ENCODE results near the gene ZC3H10.
A peak's percentile ranks its signal among the peaks of the same experiment; 100 is the strongest.
"Not testable (repeated sequence)": the region's sequence is repeated elsewhere in the genome, so short reads cannot be mapped to it uniquely, and the experiment has no call there.

Gene ZC3H10

DNA sequence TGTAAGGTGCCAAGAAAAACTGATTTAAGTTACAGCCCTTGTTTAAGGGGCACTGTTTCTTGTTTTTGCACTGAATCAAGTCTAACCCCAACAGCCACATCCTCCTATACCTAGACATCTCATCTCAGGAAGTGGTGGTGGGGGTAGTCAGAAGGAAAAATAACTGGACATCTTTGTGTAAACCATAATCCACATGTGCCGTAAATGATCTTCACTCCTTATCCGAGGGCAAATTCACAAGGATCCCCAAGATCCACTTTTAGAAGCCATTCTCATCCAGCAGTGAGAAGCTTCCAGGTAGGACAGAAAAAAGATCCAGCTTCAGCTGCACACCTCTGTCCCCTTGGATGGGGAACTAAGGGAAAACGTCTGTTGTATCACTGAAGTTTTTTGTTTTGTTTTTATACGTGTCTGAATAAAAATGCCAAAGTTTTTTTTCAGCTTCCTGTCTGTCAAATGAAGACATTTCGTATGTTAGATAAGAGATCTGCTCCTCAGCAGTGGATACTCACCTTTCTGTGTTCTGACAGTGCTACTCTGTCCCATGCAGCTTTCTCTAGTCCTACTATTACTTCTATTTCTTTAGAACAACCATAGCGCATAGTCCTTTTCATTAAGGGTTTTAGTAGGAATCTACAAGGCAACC is 14.9 kb upstream of the ZC3H10 start:
- no peak for DNase-seq

DNA sequence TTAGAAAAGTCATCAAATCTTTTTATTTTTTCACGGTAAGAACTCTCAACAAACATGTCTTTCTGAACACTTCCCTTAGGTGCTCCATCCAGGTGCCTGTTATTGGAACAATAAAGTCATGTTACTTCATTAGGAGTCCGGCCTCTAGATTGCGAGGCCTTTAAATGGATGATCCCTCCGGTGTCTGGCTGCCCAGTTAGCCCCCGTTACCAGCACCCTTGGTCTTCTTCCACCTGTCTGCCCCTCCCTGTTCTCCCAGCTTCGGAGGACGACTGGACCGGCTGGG is 14.3 kb upstream of the ZC3H10 start:
- no peak for DNase-seq

- DNase-seq, result peak; percentile 99
These were observed 13.8 kb upstream of the ZC3H10 start, which contains the start of gene PA2G4 for GRCh38 chr12:56104109-56104814. TSS of gene PA2G4 (plus strand) at chr12:56104559. CDS start at chr12:56104738, 179 bp downstream.

GRCh38 chr12:56104815-56105608 is 13.1 kb upstream of the ZC3H10 start:
- DNase-seq, result peak; percentile 58

DNA sequence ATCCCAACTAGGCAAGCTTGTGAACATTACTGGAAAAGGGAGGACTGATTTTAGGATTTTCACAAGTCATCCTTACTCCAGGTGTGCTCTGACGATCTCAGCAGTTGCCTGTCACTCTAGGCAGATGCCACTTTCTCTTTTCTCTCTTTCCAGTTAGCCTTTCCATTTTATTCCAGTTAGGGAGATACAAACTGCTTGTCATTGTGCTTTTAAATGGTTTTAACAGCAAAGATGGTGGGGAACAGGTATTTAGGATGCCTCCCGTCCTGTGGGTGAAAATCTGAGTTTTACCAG is 12.5 kb upstream of the ZC3H10 start:
- no peak for DNase-seq

DNA sequence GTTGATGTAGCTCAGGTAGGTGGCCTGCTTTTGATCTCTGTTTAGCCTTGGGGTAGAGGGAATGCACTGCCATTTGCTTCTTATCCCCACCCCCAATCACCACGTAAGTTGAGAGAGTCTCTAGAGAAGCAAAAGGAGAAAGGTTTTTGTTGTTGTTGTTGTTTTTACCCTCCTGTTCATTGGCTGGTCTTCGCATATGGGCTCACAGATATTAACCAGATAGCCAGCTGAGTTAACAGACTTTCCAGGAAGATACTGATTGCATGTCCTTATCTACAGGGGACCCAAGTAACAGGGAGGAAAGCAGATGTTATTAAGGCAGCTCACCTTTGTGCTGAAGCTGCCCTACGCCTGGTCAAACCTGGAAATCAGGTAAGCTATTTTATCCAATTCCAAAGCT is 10.8 kb upstream of the ZC3H10 start:
- DNase-seq, result no peak

DNA sequence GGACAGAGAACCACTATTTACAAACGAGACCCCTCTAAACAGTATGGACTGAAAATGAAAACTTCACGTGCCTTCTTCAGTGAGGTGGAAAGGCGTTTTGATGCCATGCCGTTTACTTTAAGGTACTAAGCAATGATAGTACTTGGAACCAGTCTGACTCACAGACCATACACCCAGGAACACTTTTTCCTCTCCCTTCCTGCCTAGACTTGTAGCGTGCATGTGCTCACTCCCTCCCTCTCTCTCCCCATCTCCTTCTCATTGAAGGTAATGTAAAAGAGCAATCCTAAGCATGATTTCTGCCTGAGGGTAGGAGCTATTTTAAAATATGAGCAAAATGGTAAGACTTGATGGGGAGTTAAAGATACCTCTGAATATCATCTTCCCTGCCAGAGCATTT is 7.5 kb upstream of the ZC3H10 start:
- DNase-seq, result no peak

DNA sequence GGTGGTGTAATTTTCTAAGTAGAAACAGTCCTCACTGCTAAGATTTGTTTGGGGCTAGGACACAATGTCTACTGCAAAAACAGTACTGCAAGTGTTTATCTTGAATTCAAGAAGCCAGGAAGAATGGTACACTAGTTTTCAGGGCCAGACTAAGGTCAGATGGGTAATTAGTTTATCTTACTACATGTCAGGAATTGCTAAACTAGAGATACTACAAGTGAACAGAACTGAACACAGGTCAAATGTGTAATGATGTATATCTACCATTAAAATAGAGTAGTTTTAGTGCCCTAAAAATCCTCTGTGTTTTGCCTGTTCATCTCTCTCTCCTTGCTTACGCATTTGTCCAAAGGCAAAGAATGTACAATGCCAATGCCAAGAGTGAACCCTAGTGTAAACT is 4.0 kb upstream of the ZC3H10 start:
- DNase-seq, result no peak

DNA sequence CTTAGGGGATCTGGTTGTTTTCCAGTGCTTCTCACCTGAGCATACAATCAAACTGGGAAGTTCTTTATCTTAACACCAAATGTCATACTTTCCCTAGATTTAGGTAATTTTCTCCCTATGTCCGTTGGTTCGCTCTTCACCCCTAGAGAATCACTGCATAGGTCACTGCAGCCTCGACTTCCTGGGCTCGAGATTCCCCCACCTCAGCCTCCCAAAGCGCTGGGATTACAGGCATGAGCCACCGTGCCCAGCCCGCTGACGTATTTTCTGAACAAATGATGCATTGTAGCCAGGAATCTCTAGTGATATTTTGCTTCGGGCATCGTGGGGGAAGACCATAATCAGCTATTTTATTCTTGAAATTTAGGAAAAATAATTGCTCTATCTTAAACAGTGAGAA is 2.7 kb upstream of the ZC3H10 start:
- no peak for DNase-seq

DNA sequence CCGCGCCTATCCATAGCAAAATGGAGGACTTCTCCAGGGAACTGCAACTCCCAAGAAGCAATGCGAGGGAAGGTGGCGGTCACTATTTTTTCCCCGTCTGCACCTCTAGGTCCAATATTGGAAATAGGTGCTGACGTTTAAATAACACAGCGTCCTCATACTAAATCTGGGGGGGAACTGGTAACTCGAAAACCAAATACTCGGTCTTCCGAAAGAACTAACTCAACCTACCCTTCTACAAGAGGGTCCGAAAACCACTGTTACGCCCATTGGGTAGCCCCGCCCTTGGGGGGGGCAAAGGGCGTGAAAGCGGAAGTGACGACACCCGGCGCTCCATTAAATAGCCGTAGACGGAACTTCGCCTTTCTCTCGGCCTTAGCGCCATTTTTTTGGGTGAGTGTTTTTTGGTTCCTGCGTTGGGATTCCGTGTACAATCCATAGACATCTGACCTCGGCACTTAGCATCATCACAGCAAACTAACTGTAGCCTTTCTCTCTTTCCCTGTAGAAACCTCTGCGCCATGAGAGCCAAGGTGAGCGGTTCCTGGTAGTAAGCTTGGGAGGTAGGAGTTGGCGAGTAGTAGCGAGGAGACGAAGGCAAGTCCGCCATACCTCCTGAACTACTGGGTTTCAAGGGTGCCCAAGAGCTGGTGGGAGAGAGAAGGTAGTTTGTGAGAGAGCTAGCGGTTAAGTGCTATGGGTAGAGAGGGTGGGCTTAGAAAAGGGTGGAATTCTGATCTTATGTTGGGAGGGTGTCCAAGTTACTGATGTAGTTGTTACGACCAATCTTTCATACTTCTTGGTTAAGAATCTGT is 1.6 kb upstream of the ZC3H10 start, which contains the start of gene RPL41:
Gene RPL41, plus strand, starts transcription at position 367 of the 815 bp plus-strand sequence.
- DNase-seq, result peak; percentile 94

DNA sequence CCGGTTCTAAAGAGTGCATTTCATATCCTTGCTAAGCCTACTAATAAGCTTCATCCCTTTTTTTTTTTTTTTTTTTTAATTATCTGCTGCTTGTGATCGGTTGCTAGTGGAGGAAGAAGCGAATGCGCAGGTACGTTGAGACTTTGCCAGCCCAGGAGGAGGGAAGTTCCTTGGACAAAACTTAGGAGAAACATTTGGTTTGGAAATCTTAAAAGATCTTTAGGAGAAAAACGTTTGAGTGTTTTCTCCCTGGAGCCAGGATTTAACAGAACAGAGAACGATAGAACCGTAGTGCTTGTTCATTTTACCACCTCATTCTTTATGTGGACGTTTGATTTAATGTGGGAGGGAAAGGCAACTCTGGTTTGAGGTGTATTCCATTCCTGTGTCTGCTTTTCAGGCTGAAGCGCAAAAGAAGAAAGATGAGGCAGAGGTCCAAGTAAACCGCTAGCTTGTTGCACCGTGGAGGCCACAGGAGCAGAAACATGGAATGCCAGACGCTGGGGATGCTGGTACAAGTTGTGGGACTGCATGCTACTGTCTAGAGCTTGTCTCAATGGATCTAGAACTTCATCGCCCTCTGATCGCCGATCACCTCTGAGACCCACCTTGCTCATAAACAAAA is 872 bp upstream of the ZC3H10 start:
- DNase-seq, result not testable (repeated sequence)

DNA sequence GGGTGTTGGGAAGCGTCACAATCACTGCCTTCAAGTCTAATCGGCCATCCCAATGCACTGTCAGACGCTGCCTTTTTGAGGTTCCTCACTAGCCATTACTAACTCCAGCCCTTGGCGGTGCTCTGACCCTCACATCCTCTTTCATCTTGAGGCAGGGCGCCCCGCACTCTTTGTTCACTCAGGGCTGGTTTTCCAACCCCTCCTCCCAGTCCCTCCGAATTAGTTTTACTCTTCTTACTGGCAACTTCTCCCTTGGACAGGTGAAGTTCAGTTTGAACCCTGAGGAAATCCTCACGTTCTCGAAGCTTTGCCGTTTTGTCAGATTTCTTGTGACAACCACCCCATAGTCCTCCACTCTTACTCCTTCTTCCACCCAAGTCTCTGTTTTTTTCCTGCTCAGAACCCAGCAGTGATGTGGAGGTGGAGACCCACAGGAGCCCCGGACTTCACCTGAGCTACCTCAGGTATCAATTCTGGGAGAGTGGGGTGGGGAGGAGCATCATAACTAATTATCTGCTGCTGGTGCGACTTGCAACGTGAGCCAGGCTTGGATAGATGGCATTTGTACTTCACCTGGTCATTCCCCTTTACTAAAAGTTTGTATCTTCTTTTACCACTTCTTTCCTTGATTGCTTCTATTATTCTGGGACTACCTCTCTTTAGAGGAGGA is 757 bp downstream of the ZC3H10 start:
- DNase-seq, result no peak

GRCh38 chr12:56119361-56119796 is 1.3 kb downstream of the ZC3H10 start:
- peak; percentile 74 for DNase-seq

DNA sequence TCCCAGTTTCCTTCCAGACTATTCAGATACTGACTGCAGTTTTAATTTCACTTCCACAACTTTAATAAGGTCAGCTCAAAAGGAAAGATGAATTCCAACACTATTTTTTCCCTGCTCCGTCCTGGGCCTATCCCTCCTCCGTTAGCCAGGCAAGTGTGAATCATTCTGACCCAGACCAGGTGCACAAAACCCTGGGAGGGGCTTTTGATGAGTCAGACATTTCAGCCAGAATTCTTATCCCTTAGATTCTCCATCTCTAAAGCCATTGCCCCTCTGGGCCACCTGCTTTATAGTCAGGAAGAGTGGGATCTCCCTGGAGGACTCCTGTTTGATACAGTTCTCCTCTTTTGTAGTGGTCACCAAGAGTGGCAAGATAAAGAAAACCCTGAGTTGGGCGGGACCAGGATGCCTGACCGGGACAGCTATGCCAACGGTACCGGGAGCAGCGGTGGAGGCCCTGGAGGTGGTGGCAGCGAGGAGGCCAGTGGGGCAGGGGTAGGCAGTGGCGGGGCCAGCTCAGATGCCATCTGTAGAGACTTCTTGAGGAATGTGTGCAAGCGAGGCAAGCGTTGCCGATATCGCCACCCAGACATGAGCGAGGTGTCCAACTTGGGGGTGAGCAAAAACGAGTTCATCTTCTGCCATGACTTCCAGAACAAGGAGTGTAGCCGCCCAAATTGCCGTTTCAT is 2.2 kb downstream of the ZC3H10 start:
- DNase-seq, result no peak

GRCh38 chr12:56121204-56121870 is 3.3 kb downstream of the ZC3H10 start:
- no peak for DNase-seq

DNA sequence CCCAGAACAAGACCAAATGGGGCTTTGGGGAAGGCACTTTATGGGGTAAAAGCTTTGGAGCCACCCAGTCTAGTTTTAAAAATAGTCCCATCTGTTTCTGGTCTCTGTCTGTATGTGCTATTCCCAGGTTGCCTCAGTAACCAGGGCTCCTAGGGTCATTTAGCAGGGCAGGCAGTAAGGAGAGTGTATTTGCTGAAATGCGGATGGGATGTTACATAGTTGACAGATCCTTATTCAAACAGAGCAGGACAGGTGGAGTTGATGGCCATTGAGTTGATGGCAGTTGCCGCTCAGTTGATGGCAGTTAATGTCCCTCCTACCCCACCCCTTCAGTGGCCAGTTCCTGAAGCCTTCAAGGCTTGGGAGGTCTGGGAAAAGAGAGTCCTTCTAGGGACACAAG is 4.6 kb downstream of the ZC3H10 start:
- DNase-seq, result no peak

GRCh38 chr12:56124133-56124532 is 6.1 kb downstream of the ZC3H10 start:
- DNase-seq, result no peak

GRCh38 chr12:56126732-56127239 is 8.7 kb downstream of the ZC3H10 start:
- no peak for DNase-seq

GRCh38 chr12:56127485-56127887 is 9.4 kb downstream of the ZC3H10 start:
- DNase-seq, result no peak

DNA sequence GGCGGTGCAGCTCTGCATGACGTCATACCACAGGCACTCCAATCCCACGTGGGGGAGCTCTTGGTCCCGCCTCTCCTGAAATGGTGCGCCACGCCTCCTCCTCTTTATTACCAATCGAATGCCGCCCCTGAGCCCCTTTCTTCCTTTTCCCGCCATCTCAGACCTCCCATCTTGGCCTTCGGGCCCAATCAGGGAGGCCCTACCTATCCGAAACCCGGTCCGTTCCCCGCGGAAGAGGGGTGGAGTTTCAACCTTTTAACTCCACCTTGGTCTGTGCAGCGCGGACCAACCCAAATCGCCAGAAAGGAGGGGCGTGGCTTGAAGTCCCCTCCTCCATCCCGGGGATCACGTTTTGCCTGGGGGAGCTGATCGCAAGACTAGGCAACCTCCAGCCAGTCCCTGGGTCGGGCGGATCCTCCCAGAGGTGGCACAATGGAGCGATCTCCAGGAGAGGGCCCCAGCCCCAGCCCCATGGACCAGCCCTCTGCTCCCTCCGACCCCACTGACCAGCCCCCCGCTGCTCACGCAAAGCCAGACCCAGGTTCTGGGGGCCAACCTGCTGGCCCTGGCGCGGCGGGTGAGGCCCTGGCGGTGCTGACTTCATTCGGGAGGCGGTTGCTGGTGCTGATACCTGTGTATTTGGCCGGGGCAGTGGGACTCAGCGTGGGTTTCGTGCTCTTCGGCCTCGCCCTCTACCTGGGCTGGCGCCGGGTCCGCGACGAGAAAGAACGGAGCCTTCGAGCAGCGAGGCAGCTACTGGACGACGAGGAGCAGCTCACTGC is 10.0 kb downstream of the ZC3H10 start, which contains the start of gene ESYT1:
Gene ESYT1, plus strand, starts transcription at position 380 of the 782 bp plus-strand sequence. Its CDS starts 53 bp downstream, at position 433.
- DNase-seq, result peak; percentile 98
